H1 (cell line): ENCODE measurements around the gene PPM1N.

Experiments used
- BACH1 ChIP-seq: IDR thresholded peaks from 2 replicates; pipeline ENCODE4 v1.6.1; 2012; ENCODE audit warnings: low read length, improper control_type of control experiment
- BRCA1 ChIP-seq: IDR thresholded peaks from 2 replicates; pipeline ENCODE4 v1.6.1; 2012; ENCODE audit warnings: low read depth, low read length, improper control_type of control experiment
- CEBPB ChIP-seq: IDR thresholded peaks from 2 replicates; pipeline ENCODE4 v1.6.1; 2012; ENCODE audit warnings: low read depth, low read length
- CHD1 ChIP-seq: IDR thresholded peaks from 2 replicates; pipeline ENCODE4 v1.6.1; 2012; ENCODE audit warnings: low read depth, low read length, improper control_type of control experiment
- CHD7 ChIP-seq: fragments of 300-600 bp; sonication (generic); IDR thresholded peaks from 2 replicates; pipeline ENCODE4 v1.7.1; 2012; ENCODE audit warnings: low read length, moderate library complexity, mild to moderate bottlenecking, inconsistent platforms; ENCODE audit not compliant: insufficient replicate concordance
- CTCF ChIP-seq, 3 experiments: IDR thresholded peaks; 1 replicate in 2 of 3; 2 replicates in 1 of 3; pipeline versions ENCODE4 v1.5.1 to v1.6.1; 2011; ENCODE audit warnings: low read length in 3 of 3, mild to moderate bottlenecking in 3 of 3, inconsistent platforms in 2 of 3, low read depth in 1 of 3, moderate library complexity in 1 of 3; ENCODE audit not compliant: insufficient read depth in 1 of 3; ENCODE audit errors: control extremely low read depth in 1 of 3
- EZH2 ChIP-seq: fragments of 200-600 bp; sonication (generic); IDR thresholded peaks from 2 replicates; pipeline ENCODE4 v1.7.1; 2012; ENCODE audit warnings: low read depth, mild to moderate bottlenecking, moderate library complexity, low read length, inconsistent platforms; ENCODE audit not compliant: severe bottlenecking
- JUND ChIP-seq: IDR thresholded peaks from 2 replicates; pipeline ENCODE4 v1.6.1; 2011; ENCODE audit warnings: mild to moderate bottlenecking, improper control_type of control experiment, low read length
- POLR2A ChIP-seq, 2 experiments: IDR thresholded peaks; 1 replicate in 1 of 2; 2 replicates in 1 of 2; pipeline ENCODE4 v1.6.1; 2011; ENCODE audit warnings: low read depth in 2 of 2, low read length in 2 of 2, mild to moderate bottlenecking in 2 of 2; ENCODE audit errors: control extremely low read depth in 1 of 2
- POLR2AphosphoS5 ChIP-seq: IDR thresholded peaks from 2 replicates; pipeline ENCODE4 v1.6.1; 2011; ENCODE audit warnings: low read depth, low read length
- SP1 ChIP-seq: IDR thresholded peaks from 2 replicates; pipeline ENCODE4 v1.6.1; 2011; ENCODE audit warnings: low read depth, low read length
- TAF1 ChIP-seq: IDR thresholded peaks from 2 replicates; pipeline ENCODE4 v1.6.1; 2011; ENCODE audit warnings: mild to moderate bottlenecking, low read depth, low read length
- TCF12 ChIP-seq: IDR thresholded peaks from 2 replicates; pipeline ENCODE4 v1.6.1; 2011; ENCODE audit warnings: low read depth, mild to moderate bottlenecking, low read length
- ZNF274 ChIP-seq: IDR thresholded peaks from 2 replicates; pipeline ENCODE4 v1.7.0; 2012; ENCODE audit warnings: low read length, borderline replicate concordance; ENCODE audit errors: extremely low read depth

GRCh38 chr19:45542234-45542668 is 44.0 kb downstream of the PPM1N start:
- TF ChIP-seq SP1 (no peak), POLR2A (IDR thresholded peaks at IDR 0.05; ENCODE audit: control extremely low read depth in 1 of 2, low read depth in 2 of 2, low read length in 2 of 2) (no peak), JUND (no peak), CTCF (IDR thresholded peaks at IDR 0.05; ENCODE audit: control extremely low read depth in 1 of 3, insufficient read depth in 1 of 3, low read depth in 1 of 3, low read length in 3 of 3) (no peak), CEBPB (no peak), POLR2AphosphoS5 (no peak), TAF1 (no peak), TCF12 (no peak), BRCA1 (no peak), ZNF274 (no peak), EZH2 (no peak), CHD1 (no peak), BACH1 (no peak), CHD7 (no peak)
